ENCODE results near the gene PRDX4. TPM values are rescaled to one million over a fixed set of nuclear protein-coding genes. Genes with fewer than 3 reads are reported as not detected.

Gene PRDX4
- 149 and 162 TPM in 2 replicates for total RNA-seq (ENCODE audit: low replicate concordance)

- no peaks in the 10 kb centered on the region for H3K9me3 ChIP-seq (ENCODE audit: low read depth)
- peaks cover 34% of the 10 kb centered on the region for H3K79me2 ChIP-seq (ENCODE audit: low read depth)
- H3K27ac ChIP-seq, result no peak within 1 kb of the TSS
- H3K4me2 ChIP-seq, result peak within 1 kb of the TSS; percentile 84
- H3K4me3 ChIP-seq, result peak within 1 kb of the TSS; percentile 58
- H2AFZ ChIP-seq (replicated peaks), result peak within 1 kb of the TSS; percentile 63
- no peak for TF ChIP-seq EZH2 (IDR thresholded peaks at IDR 0.05)
- peak; percentile 8 for TF ChIP-seq CTCF (IDR thresholded peaks at IDR 0.05)
- no peak for TF ChIP-seq EZH2phosphoT487 (IDR thresholded peaks at IDR 0.05)
- no peaks in the 10 kb centered on the region for H4K20me1 ChIP-seq (ENCODE audit: low read depth)
- H3K27me3 ChIP-seq, result no peaks in the 10 kb centered on the region
- no peaks in the 10 kb centered on the region for H3K9me3 Mint-ChIP-seq
- H3K9ac ChIP-seq, result peak within 1 kb of the TSS; percentile 38
- peaks cover 12% of the 10 kb centered on the region for H3K4me1 ChIP-seq
- H3K4me3 Mint-ChIP-seq, result peak within 1 kb of the TSS; percentile 89
- peaks cover 3% of the 10 kb centered on the region for H3K27me3 Mint-ChIP-seq (ENCODE audit: insufficient read depth, low read depth)
- peak; percentile 91 for DNase-seq (ENCODE audit: low spot score)
- H3K27ac Mint-ChIP-seq, result peak within 1 kb of the TSS; percentile 68
- peaks cover 7% of the 10 kb centered on the region for H3K36me3 Mint-ChIP-seq
- H3F3A ChIP-seq (ENCODE audit: low read depth), result no peaks in the 10 kb centered on the region
- peaks cover 22% of the 10 kb centered on the region for H3K4me1 Mint-ChIP-seq
- H3K36me3 ChIP-seq, result peaks cover 6% of the 10 kb centered on the region
These were observed at the start of gene PRDX4 for GRCh38 chrX:23667239-23668177. Gene PRDX4 (plus strand): TSS chrX:23667493. CDS start chrX:23667571, 78 bp downstream.

- no peaks in the 10 kb centered on the region for H3K9me3 Mint-ChIP-seq
- H4K20me1 ChIP-seq (ENCODE audit: low read depth), result no peaks in the 10 kb centered on the region
- no peaks in the 10 kb centered on the region for H3K79me2 ChIP-seq (ENCODE audit: low read depth)
- H3K36me3 Mint-ChIP-seq, result no peaks in the 10 kb centered on the region
- no peaks in the 10 kb centered on the region for H3K9me3 ChIP-seq (ENCODE audit: low read depth)
- no peak overlapping the region for H3K4me2 ChIP-seq
- no peak overlapping the region for H3K27ac ChIP-seq
- H3K4me3 ChIP-seq, result no peak overlapping the region
- H3K4me3 Mint-ChIP-seq, result no peak overlapping the region
- no peak overlapping the region for H3K27ac Mint-ChIP-seq
- H3K4me1 Mint-ChIP-seq, result no peaks in the 10 kb centered on the region
- H2AFZ ChIP-seq (replicated peaks), result no peak overlapping the region
- no peak overlapping the region for H3K9ac ChIP-seq
- DNase-seq (ENCODE audit: low spot score), result no peak
- H3K27me3 Mint-ChIP-seq (ENCODE audit: insufficient read depth, low read depth), result no peaks in the 10 kb centered on the region
- H3F3A ChIP-seq (ENCODE audit: low read depth), result no peaks in the 10 kb centered on the region
- no peak for TF ChIP-seq CTCF (IDR thresholded peaks at IDR 0.05)
- H3K4me1 ChIP-seq, result no peaks in the 10 kb centered on the region
- H3K36me3 ChIP-seq, result no peaks in the 10 kb centered on the region
- no peaks in the 10 kb centered on the region for H3K27me3 ChIP-seq
These were observed 45.5 kb upstream of the PRDX4 start for GRCh38 chrX:23621621-23622265.

GRCh38 chrX:23623797-23624196 is 43.5 kb upstream of the PRDX4 start:
- Mint-ChIP-seq H3K4me3 (no peak overlapping the region), H3K27me3 (ENCODE audit: insufficient read depth, low read depth) (no peaks in the 10 kb centered on the region), H3K27ac (no peak overlapping the region), H3K9me3 (no peaks in the 10 kb centered on the region), H3K4me1 (no peaks in the 10 kb centered on the region), H3K36me3 (no peaks in the 10 kb centered on the region)
- Histone ChIP-seq H2AFZ (replicated peaks) (no peak overlapping the region), H3K9me3 (ENCODE audit: low read depth) (no peaks in the 10 kb centered on the region), H3K36me3 (no peaks in the 10 kb centered on the region), H3K9ac (no peak overlapping the region), H3K79me2 (ENCODE audit: low read depth) (no peaks in the 10 kb centered on the region), H3K4me2 (no peak overlapping the region), H3K4me1 (no peaks in the 10 kb centered on the region), H4K20me1 (ENCODE audit: low read depth) (no peaks in the 10 kb centered on the region), H3F3A (ENCODE audit: low read depth) (no peaks in the 10 kb centered on the region), H3K4me3 (no peak overlapping the region), H3K27me3 (no peaks in the 10 kb centered on the region), H3K27ac (no peak overlapping the region)
- TF ChIP-seq CTCF (IDR thresholded peaks at IDR 0.05) (no peak), EZH2phosphoT487 (IDR thresholded peaks at IDR 0.05) (no peak), EZH2 (IDR thresholded peaks at IDR 0.05) (no peak)
- no peak for DNase-seq (ENCODE audit: low spot score)

All from neural progenitor cell (in vitro differentiated cells).